Upper lobe of left lung (tissue), 4 donors: ENCODE results near the gene DOK1.

Source experiments
- POLR2A ChIP-seq, 4 donors: fragments of 450-650 bp; IDR thresholded peaks; one replicate each; pipeline ENCODE4 v1.5.1; 2016 to 2017; ENCODE audit warnings: antibody characterized with exemption in 4 of 4, mild to moderate bottlenecking in 2 of 4
- POLR2AphosphoS5 ChIP-seq, 2 donors: sonication (generic); formaldehyde crosslinking; IDR thresholded peaks; one replicate each; pipeline ENCODE4 v1.5.1; 2017; ENCODE audit warnings: antibody characterized with exemption in 2 of 2
- TF ChIP-seq, protein P1 (sequence below), 6 experiments: fragments of 450-650 bp in 4 of 6; fragments of 200-600 bp in 2 of 6; sonication (generic) in 2 of 6; IDR thresholded peaks; one replicate each; pipeline ENCODE4 v1.5.1; 2016 to 2019; ENCODE audit warnings: antibody characterized with exemption in 6 of 6

DNA sequence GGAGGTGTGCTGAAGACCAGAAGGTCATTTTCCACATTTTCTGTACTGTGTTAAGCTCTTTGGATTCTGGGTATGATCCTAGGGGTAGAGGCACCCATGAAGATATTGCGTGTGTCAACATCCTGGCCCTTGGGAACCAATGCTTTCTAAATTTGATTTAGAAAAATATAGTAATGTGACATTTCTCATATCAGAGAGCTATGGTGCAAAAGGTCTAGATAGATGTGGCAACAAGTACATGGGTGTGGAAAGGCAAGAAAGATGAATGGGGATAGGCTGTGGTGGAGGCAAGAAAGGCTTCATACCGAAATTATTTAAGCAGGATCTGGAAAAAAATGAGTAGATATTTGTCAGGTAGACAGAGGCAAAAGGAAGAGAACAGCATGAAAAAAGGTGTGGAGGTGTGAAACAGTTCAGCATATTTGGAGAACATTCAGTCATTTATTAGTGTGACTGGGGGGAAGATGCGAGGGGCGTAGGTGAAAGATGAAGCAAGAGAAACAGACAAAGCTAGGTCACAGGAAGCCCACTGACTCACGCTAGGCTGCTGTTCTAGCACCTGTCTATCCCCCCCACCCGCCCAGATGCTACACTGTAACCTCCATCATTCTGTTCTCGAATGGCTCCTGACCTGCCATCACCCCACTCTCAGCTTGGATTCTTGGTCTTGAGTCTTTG lies 11.7 kb downstream of the DOK1 start:
- TF ChIP-seq, protein P1, sequence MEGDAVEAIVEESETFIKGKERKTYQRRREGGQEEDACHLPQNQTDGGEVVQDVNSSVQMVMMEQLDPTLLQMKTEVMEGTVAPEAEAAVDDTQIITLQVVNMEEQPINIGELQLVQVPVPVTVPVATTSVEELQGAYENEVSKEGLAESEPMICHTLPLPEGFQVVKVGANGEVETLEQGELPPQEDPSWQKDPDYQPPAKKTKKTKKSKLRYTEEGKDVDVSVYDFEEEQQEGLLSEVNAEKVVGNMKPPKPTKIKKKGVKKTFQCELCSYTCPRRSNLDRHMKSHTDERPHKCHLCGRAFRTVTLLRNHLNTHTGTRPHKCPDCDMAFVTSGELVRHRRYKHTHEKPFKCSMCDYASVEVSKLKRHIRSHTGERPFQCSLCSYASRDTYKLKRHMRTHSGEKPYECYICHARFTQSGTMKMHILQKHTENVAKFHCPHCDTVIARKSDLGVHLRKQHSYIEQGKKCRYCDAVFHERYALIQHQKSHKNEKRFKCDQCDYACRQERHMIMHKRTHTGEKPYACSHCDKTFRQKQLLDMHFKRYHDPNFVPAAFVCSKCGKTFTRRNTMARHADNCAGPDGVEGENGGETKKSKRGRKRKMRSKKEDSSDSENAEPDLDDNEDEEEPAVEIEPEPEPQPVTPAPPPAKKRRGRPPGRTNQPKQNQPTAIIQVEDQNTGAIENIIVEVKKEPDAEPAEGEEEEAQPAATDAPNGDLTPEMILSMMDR (IDR thresholded peaks at IDR 0.05), result no peak
- TF ChIP-seq POLR2A (IDR thresholded peaks at IDR 0.05) (no peak), POLR2AphosphoS5 (IDR thresholded peaks at IDR 0.05) (no peak)
